BJ (cell line): ENCODE results near the gene TLE7. TPM values are rescaled to one million over a fixed set of nuclear protein-coding genes. Genes with fewer than 3 reads are reported as not detected.
A peak's percentile ranks its signal among the peaks of the same experiment; 100 is the strongest.

ENCODE experiments used
- CTCF ChIA-PET: fragments of 350-600 bp; formaldehyde crosslinking; extraction: SDS; loops from one replicate; lab custom pipeline; 2021; ENCODE audit warnings: antibody characterized with exemption, inconsistent platforms; lab: Yijun Ruan, JAX
- POLR2A ChIA-PET: fragments of 300-600 bp; sonication (Branson Sonifier 250); formaldehyde crosslinking; extraction: SDS; loops from one replicate; lab custom pipeline; 2021; ENCODE audit warnings: antibody characterized with exemption; lab: Charles Lee
- DNase-seq: peaks from one replicate; pipeline ENCODE4 v3.0.0-alpha.2; 2011; ENCODE audit warnings: low read depth
- H3K27me3 ChIP-seq: 2 replicates; pipeline ENCODE4 v1.6.0; 2011; ENCODE audit warnings: low read length; ENCODE audit not compliant: control insufficient read depth, insufficient read depth
- H3K36me3 ChIP-seq: 2 replicates; pipeline ENCODE4 v1.5.1; 2011; ENCODE audit warnings: low read length; ENCODE audit not compliant: control insufficient read depth, insufficient read depth
- H3K4me3 ChIP-seq: 2 replicates; pipeline ENCODE4 v1.5.1; 2011; ENCODE audit warnings: low read depth, mild to moderate bottlenecking, control low read depth, low read length
- polyA plus RNA-seq: library from polyadenylated mRNA; depleted of rRNA; stranded (reverse); fragments of >200 nt; gene quantifications from 2 replicates; pipeline ENCODE4 v1.2.3, GENCODE V29; 2011
- TF ChIP-seq, protein P1 (sequence below): IDR thresholded peaks from 2 replicates; pipeline ENCODE4 v1.5.1; 2011; ENCODE audit warnings: low read depth, mild to moderate bottlenecking, control low read depth, inconsistent platforms, low read length, moderate library complexity; ENCODE audit not compliant: insufficient read depth

The TLE7 gene
- polyA plus RNA-seq, 1 experiment, result not detected

DNA sequence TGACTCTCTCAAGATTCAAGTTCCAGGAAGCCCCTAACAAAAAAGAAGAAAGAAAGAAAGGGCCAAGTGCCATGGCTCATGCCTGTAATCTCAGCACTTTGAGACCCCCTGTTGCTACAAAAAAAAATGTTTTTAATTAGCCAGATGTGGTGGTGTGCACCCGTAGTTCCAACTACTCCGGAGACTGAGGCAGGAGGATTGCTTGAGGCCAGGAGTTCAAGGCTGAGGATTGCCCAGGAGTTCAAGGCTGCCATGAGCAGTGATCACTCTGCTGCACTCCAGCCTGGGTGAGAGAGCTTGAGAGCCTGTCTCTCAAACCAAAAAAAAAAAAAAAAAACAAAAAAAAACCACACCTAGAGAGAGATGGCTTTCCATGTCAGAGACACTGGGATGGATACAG, 18.8 kb downstream of the TLE7 start:
- TF ChIP-seq, protein P1, sequence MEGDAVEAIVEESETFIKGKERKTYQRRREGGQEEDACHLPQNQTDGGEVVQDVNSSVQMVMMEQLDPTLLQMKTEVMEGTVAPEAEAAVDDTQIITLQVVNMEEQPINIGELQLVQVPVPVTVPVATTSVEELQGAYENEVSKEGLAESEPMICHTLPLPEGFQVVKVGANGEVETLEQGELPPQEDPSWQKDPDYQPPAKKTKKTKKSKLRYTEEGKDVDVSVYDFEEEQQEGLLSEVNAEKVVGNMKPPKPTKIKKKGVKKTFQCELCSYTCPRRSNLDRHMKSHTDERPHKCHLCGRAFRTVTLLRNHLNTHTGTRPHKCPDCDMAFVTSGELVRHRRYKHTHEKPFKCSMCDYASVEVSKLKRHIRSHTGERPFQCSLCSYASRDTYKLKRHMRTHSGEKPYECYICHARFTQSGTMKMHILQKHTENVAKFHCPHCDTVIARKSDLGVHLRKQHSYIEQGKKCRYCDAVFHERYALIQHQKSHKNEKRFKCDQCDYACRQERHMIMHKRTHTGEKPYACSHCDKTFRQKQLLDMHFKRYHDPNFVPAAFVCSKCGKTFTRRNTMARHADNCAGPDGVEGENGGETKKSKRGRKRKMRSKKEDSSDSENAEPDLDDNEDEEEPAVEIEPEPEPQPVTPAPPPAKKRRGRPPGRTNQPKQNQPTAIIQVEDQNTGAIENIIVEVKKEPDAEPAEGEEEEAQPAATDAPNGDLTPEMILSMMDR, result no peak
- H3K36me3 ChIP-seq, result no peaks in the 10 kb centered on the region
- DNase-seq, result no peak
- ChIA-PET CTCF (interaction anchor here (1.3 to 6.2 kb wide), 2 partner anchors 11 to 77 kb away, joined by 3 to 41 read pairs; no protein-coding TSS in a partner anchor), POLR2A (no interaction called here)
- peaks cover 12% of the 10 kb centered on the region for H3K27me3 ChIP-seq
- no peak overlapping the region for H3K4me3 ChIP-seq

DNA sequence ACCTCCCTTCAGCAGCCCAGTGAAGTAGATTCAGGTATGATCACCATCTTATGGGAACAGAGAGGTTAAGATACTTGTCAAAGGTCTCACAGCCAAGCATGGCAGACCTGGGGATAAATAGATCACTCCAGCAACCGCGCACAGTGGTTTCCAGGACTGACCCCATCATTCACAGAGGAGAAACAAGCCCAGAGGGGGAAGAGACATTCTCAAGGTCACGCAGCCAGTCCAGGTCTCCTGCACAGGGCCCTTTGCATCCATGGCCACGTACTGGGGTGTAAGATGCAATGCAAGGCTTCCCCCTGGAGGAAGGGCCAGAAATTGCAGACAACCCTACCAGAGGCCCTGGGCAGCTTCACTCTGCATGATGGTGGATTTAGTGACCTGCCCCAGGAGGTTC, 19.9 kb downstream of the TLE7 start:
- POLR2A ChIA-PET, result no interaction called here
- Histone ChIP-seq H3K4me3 (no peak overlapping the region), H3K27me3 (peaks cover 12% of the 10 kb centered on the region), H3K36me3 (no peaks in the 10 kb centered on the region)
- DNase-seq, result no peak
- TF ChIP-seq, protein P1, result peak; percentile 38; the same call in 1 of the 2 replicates
- CTCF ChIA-PET, result interaction anchor here (6.2 kb wide), 1 partner anchor 10 kb away, joined by 41 read pairs; no protein-coding TSS in a partner anchor

DNA sequence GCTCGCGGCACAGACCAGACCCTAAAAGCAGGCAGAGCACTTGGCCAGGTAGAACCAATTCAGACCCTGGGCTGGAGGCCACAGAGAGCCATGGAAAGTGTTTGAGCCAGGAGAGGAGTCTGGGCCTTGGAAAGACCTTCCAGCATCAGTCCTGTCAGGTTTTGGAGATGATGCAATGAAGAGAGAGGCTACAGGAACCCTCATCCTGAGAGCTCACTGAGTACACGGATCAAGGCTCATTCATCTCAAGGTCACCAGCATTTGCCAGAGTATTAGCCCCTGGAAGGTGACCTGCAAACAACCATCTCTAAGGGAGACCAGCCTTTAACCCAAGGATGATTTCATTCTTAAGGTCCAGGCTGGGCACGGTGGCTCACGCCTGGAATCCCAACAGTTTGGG, 27.8 kb downstream of the TLE7 start:
- TF ChIP-seq, protein P1, result no peak
- POLR2A ChIA-PET, result no interaction called here

DNA sequence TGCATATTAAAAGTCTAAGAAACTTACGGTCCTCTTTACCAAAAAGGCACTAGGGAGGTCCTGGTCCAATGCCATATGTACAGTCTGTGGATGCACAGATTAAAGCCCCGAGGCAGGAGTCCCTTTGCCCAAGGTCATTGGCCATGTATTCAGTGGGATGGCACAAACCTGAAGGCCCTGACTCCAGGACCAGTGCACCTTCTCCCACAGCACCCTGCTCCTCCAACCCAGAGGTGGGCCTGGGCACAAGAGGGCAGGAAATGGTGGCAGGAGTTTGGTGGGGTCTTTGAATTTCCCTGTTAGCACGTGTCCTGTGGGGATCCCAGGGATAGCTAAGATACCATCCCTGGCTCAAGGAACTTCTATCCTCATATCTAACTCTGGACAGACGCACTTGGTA, 28.5 kb downstream of the TLE7 start:
- ChIA-PET POLR2A (no interaction called here), CTCF (interaction anchor here (0.7 to 8.6 kb wide), 30 partner anchors 10 to 206 kb away, joined by 3 to 170 read pairs (median 4); partner anchors contain the start of genes CALB2 and ZNF19)
- DNase-seq, result no peak
- H3K36me3 ChIP-seq, result no peaks in the 10 kb centered on the region
- peaks cover 5% of the 10 kb centered on the region for H3K27me3 ChIP-seq
- H3K4me3 ChIP-seq, result no peak overlapping the region
- TF ChIP-seq, protein P1, result no peak

More for the DNA sequence above, 27.8 kb downstream of the TLE7 start:
- Histone ChIP-seq H3K4me3 (no peak overlapping the region), H3K36me3 (no peaks in the 10 kb centered on the region), H3K27me3 (peaks cover 8% of the 10 kb centered on the region)
- CTCF ChIA-PET, result interaction anchor here (1.9 to 8.6 kb wide), 4 partner anchors 11 to 85 kb away, joined by 12 to 170 read pairs (median 48); partner anchors contain the start of gene ZNF19
- DNase-seq, result no peak

DNA sequence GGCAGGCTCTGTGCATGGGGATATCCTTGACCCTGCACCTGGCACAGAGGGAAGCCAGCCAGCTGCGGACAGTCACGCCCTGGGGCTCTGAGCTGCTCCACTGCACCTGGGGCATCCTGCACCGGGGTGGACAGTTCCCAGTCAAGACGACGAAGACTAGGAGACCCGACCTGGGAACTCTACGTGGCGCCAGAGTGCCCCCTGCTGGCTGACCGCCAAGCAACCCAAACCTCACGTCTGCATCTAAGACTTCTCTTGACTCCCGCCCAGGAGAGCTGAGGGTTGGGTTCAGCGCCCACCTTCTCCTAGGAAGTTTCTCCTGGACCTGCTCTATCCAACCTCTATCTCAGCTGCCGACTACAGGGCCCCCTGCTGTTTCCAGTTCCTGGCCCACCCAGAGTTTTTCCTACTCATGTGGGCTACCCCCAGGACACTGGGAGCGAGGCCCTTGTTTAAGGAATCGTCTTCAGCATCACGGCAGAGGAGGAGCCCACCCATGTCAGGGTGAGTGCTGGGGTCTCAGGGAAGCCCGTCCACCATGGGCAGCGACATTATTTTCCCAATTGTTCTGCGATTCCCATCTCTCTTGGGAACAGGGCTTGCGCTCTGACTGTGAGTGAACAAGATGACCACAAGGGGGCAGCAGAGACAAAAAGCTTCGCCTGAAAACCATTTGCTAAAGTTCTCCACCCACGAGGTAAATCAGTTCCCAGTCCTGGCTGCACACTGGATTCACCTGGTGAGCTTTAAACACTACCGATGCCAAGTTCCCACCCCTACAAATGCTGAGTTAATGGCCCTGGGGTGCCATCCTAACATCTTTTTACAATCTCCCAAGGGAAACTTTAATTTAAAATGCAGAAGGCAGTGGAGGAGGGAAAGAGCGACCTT, 29.3 kb downstream of the TLE7 start:
- TF ChIP-seq, protein P1, result peak; percentile 86
- H3K36me3 ChIP-seq, result no peaks in the 10 kb centered on the region
- no peak overlapping the region for H3K4me3 ChIP-seq
- ChIA-PET POLR2A (no interaction called here), CTCF (interaction anchor here (0.6 to 8.6 kb wide), 36 partner anchors 9 to 864 kb away, joined by 3 to 170 read pairs (median 4); partner anchors contain the start of genes CALB2 and ZNF19)
- no peak for DNase-seq
- H3K27me3 ChIP-seq, result peaks cover 5% of the 10 kb centered on the region
